Kidney capillary endothelial cell (primary cell): ENCODE results near the gene BCAS3.

Source experiments
- DNase-seq: peaks from one replicate; pipeline ENCODE4 v3.0.0-alpha.2; 2018; ENCODE audit warnings: low spot score

BCAS3 gene

DNA sequence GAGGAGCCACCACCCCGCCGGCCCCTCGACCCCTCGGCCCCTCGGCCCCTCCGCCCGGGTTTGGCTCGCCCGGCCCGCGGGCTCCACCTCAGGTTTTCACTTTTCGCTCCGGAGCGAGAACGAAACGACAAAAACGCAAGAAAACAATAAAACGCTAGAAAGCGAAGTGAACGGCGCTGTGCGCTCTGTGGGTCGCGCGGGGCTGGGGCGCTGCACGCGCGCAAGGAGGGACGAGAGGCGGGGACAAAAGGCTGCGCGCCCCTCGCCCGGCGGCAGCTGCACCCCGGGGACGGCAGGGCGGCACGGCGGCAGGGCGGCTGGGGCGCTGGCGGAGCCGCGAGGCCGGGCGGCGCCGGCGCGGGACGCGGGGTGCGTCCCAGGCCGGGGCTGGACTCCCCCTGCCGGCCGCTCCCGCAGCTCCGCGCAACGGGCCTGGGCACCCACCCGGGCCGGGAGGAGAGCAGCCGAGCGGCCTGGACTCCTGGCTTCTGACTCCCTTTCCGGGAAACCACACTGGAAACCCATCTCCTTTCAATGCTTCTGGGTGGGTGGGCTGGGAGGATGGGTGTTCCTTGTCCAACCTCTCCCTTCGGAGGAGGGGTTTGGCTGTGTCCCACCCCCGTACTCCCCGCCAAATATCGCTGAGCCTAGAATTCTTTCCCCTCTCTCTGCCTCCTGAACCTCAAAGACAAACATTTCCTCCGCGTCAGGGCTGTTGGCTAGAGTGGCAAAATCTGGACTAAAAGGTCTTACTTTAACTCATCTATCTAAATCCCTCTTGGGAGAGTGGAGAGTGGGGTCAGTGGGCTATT, 731.9 kb downstream of the BCAS3 start:
- no peak for DNase-seq

DNA sequence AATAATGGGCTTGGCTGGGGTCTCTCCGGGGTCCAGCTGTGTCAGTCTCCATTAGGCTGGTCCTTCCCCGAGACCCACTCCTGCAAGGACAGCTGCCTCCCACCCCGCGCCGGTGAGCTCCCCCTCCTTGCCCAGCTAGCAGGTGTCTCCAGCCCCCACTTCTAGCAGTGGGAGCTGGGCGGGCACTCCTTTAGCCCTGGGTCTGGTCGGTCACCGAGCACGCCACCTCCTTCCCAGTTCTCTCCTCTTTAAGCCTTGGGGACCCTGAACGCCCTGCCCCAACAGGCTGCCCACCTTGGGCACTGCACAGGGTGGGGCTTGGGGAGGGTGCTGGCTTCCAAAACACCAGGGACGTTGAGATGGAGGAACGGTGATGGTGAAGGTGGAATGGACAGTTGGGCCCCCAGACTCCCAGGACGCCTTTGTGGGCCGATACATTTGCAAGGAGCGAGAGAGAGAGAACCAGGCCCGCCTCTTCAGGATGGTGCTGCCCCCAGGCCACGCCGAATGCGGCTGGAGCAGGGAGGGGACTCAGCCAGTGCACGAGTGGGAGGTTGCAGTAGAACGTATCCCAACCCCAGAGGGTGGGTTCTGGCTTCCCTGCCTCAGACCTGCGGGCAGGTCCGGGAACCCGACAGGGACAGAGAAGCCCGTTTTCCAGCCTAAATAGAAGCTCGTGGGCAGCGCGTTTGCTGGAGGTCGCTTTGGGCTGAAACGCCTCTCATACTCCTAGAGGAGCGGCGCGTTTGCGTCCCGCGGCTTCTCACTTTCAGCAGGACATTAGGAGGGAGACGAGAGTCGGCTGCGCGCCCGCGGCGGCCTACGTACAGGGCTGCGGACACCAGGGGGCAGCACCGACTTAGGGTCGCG, 732.7 kb downstream of the BCAS3 start:
- DNase-seq, result peak; percentile 63

DNA sequence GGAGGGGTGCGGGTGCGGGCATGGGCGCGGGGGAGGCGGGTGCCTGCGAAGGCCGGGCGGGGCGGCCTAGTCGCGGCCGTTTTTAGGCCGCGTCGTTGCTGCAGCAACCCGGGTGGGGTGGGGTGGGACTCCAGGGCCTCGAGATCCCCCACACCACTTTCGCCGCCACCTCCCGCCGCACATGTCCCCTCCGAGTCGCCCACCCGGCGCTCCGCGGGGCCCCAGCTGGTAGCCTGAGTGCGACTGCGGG, 733.3 kb downstream of the BCAS3 start:
- DNase-seq, result no peak

DNA sequence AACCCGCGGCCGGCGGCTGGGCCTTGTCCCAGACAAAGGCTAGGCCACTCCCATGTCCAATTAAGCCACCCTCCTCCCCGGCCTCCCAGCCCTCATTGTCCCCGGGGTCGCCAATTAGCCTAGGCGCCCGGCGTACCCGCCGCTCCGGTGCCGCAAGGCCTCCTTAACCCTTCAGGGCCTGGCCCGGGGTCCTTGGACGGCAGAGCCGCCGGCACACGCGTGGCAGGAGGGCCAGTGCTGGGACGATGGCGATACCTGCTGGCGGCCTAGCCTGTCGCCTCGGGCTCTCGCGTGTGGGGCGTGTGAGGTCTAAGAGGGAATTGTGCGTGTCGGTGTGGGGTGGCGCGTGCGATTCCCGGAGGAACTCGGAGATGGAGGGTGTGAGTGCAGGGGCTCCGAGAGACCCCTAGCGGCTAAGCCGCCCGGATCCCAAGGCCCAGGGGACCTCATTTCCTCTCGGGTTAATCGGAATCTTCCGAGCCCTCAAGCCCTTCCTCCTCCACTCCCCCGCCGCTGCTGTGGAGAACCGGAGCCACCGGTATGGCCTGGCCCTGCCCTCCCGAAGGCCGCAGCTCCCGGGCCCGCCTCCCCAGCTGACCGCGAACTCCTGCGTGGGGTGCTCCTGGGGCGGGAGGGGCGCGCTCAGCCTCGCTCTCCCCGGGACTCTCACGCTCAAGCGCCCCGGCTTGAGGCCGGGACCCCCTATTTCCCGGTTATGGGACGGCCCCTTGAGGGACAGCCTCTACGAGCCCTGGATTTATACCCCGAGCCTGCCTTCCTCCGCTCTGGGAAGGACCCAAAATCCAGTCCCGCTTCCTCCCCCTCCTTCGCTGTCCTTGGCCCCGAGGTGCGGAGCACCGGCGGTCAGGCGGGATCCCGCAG, 733.9 kb downstream of the BCAS3 start:
- no peak for DNase-seq

DNA sequence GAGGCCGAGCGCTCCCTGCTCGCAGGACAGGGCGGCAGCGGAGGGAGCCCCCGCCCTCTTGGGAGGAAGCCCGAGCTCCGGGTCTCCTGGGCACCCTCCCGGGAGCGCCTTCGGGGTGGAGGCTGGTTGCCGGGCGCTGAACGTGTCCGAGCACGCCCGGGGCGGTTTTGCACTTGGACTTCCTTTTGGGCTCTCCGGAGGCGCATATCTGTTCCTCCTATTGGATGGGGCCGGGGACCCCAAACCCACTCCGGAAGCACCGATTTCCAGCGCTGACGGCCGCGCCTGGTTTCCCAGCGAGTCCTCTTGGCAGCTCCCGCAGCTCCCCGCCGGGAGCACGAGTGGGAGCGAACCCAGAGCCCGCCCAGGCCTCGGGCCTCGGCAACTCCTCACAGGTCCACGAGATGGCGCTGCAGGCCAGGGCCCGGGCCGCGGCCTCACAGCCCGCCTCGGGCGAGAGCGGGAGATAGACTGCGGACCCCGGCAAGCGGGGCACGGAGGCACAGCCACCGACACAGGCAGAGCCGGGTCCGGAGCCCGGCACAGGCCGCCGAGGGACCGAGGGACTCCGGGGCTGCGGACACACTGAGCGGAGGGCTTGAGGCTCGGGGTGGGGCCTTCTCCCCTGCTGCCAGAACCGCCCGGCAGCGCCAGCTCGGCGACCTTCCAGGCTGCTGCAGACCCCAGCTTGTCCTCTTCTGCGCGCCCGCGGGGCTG, 734.6 kb downstream of the BCAS3 start:
- DNase-seq, result peak; percentile 66

DNA sequence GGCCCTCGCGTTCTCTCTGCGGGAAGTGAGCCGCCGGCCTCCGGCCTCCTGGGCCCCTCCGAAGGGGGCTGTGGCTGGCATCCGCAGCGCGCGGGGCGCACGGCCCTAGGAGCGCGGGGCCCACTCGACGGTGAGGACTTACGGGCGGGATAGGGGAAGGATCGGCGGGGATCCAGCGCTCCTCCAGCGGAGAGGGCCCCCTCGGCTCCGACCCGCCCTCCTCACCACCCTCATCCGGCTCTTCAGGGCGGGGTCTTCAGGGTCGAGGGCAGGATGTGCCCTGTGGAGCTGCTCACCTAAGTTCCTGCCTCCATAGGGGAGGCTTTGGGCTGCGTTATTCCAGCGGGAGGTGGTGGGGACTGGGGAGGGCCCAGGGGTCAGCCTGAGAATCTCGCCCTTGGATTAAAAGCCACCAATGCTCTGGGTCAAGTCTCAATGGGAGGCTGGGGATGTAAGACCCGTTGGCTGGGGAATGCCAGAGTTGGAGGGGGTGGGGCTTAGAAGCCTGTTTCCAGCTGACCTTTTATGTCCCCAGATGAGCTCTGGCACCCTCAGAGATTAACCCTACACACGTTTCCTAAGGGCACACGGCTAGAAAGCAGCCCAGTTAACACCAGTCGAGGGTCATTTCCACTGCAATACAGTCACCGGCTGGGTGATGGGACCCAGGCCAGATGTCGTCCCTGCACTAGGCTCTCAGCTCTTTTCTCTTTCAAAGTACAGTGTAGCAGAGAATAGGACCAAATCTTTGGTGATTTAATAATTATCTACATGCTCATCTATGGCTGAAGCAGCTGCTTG, 735.4 kb downstream of the BCAS3 start:
- DNase-seq, result no peak

DNA sequence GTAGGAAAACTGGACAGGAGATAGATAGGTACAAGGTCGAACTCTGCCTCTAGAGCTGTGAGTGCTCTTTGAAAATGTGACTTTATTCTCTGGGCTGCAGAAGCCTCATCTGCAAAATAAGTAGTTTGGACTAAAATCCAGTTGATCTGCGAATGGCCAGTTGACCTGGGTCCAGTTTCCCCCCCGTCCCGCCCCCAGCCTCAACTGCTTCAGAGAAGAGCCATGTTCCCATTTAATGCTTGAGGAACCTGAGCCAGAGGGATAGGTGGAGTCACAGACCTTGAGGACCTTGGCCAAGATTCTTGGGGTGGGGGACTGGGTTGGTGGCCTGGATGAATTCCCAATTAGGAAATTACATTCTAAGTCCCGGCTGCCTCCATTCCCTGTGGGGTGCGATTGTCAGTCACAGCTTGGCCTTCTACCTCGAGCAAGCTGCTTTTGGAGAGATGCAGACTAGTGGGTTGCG, 736.0 kb downstream of the BCAS3 start:
- no peak for DNase-seq

DNA sequence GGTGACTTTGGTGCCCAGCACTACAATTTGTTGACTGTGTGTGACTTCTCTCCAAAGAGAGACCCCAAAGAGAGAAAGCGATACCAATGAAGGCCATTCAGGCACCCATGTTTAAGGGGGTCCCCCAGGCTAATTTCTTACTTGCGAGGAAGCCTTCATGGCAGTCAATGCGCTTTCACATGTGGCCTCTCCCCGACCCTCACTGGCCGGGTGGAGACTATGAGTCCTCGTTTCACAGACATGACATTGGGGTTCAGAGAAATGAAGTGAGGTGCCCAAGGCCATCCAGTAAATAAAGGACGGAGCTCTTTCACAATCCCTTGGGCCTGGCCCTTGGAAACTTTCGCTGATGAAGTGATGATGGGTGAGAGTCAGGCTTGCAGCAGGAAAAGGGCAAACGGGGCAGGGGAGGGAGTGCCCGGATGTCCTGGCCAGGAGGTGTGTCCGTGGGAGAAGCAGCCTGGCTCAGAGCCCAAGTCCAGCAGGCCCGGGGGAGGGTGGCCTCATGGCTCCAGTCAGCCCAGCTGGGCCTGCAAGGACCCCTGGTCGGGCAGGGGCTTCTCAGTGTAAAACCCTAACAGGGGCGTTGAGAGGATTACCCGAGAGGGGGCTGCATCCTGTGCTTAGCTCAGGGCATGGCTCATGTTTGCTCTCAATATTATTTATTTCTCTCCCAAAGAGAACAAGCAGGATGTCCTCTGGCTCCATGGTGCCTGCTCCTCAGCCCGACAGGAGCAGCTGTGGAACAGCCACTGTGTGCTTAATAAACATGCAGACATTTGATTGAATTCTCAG, 736.7 kb downstream of the BCAS3 start:
- no peak for DNase-seq

DNA sequence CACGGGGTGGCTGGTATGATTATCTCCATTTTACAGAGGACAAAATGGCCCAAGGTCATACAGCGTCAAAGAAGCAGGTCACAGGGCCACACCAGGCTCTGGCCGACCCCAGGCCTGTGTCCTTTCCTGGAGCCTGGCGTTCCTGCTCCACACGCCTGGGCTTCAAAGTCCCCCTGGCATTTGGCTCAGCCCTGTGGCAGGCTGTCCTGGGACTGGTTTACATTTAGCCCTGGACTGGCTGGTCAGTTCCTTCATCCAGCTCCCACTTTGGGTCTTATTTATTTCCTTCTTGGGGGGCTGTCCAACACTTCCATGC, 737.2 kb downstream of the BCAS3 start:
- DNase-seq, result no peak

DNA sequence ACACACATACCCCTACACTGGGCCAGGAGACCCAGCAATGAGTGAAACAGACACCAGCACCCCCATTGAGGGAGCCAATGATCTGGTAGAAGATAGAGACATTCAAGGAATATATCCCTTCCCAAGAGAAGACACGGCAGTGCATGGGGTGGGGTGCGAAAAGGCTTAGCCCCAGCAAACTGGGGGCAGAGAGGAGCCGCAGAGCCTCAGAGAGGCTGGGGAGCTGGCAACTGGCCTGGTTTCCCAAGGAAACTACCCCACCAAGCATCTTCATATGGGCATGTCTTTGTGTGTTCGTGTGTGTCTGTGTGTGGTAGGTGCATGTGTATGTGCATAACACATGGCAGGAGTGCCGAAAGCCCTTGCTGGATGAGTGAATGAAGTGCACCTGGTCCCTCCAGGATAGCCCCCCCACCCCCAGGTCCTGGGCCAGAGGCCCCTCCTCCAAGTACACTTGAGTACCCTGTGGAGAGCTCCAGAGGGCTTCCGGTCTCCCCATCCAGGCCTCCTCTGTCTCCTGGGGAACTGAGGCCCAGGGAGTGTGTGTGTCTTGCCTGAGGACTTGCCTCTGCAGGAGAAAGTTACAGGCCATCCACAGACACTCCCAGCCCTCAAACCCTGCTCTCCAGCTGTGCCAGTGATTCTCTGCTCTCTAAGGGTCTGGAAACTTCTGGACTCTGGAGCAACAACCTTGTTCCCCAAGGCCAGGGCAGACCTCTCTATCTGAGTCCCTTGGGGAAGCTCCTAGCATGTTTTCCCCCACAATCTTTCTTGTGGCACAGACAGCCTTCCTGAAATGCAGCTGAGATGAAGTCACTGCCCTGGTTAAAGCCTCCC, 737.9 kb downstream of the BCAS3 start:
- no peak for DNase-seq

DNA sequence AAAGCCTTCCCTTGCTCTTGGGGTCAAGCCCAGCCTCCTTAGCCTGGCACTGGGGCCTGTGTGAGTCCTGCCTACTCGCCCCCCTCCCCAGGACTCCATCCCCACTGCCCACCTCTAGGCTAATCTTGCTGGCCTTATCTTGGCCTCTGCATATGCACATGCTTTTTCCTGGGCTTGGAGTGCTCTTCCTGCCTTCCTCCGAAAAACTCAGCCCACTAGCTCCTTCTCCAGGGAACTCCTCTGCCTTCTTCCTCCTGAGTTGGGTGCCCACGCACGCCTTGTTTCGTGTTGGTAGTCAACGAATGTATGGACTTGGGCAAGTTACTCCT, 738.5 kb downstream of the BCAS3 start:
- DNase-seq, result no peak

DNA sequence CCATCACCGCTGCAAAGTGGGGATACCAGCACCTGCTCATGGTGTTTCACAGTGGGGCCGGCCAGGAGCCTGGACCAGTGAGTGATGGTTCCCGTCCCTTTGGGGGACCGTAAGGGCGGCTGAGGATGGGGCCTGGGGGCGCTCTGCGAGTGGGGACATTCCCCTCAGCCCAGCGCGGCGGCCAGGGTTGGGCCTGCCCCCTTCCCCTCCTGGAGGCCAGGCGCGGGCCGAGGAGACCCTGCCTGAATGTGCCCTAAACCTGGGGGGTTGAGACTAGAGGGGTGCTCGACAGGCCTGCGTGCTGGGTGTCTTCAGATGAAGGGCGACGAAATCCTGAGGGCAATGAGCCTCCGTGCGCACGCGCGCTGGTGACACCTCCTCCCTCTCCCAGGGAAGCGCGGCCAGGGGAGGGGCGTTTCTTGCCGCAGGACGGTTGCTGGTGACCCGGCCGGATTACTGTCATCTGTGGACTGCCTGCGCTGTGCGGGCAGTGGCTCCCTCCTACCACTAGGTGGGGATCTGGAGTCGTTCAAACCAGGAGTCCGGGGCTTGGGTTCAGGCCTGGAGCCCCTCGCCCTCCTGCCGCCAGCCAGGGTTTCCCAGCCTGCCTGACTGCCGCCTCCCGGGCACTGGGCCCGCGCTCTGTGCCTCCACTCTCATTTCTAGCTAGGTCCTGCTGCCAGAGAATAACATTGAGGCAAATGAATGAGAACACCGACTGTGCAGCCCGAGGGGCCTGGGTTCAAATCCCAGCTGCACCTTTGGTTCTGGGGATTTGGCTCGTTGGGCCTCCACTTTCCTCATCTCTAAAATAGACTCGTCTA, 739.1 kb downstream of the BCAS3 start:
- peak; percentile 79 for DNase-seq

DNA sequence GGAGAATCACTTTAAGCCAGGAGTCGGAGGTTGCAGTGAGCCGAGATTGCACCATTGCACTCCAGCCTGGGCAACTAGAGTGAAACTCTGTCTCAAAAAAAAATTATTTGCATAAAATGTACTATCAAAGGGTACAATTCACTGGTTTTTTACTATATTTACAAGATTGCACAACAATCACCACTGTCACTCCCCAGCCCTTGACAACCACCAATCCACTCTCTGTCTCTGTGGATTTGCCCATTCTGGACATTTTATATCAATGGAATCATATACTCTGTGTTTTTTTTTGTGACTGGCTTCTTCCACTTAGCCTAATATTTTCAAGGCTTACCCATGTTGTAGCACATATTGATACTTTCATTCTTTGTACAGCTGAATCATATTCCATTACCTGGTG, 740.8 kb downstream of the BCAS3 start:
- no peak for DNase-seq

DNA sequence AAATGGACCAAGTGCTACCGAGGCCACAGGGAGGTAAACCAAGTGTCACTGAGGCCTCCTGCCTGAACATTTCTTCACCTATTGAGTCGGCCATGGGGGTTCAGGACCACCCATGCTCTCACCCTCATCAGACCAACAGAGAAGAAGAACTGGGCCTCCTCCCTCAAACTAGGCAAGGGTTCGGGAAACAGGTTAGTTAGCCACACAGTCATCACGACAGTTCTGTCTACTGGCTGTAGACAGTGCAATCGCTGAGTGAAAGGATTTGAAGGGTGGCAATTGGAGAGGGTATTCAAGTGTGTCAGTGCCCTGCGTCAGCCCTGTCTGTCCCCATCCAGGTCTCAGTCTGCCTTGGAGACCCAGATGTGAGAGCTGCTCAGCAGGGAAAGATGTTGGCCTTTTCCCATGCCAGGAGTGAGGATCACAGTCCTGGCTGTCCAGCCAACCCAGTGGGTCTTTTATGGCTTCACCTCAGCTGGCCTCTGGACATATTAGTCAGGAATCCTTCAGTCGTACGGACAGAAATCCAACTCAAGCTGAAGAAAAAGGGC, 741.9 kb downstream of the BCAS3 start:
- DNase-seq, result no peak

DNA sequence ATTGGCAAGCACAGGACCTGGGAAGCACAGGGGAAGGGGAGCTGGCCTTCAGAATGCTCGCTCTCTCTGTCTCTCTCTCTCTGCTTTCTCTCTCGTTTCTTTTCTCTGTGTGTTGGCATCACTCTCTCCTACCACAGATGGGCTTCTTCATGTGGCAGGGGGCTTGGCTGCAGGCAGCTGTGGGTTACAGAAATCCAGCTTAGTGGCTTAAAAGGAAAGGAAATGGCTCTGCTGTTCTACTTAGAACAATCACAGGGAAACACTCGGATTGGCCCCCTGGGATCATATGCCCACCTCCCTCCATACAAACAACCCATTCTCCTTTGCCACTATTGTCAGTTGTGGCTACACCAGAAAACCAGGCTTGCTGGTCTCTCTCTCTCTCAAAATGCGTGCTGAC, 742.4 kb downstream of the BCAS3 start:
- DNase-seq, result no peak

DNA sequence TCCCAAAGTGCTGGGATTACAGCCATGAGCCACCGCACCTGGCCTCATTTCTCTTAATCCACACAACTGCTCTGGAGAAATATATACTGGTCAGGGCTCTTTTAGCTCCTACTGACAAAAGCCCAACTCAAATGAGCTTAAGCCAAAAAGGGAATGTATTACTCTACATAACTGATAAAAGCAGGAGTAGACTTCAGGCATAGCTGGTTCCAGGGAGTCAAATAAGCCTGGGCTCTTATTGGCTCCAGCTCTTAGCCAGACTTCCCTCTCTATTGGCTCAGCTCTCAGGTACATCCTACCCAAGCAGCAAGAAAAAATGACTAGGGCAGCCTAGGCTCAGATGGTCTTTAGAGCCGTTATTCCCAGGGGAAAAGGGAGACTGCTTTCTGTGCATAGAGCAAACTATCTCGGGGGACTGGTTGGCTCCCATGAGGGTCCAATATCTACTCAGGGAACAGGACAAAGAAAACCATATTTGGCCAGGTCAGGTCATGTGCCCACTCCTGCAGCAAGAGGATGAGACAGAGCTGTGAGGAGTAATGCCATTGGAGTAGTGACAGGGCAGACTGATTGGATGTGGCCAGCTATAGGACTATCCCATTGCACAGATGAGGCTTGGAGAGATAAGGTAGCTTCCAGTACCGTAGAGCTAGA, 743.2 kb downstream of the BCAS3 start:
- DNase-seq, result no peak

DNA sequence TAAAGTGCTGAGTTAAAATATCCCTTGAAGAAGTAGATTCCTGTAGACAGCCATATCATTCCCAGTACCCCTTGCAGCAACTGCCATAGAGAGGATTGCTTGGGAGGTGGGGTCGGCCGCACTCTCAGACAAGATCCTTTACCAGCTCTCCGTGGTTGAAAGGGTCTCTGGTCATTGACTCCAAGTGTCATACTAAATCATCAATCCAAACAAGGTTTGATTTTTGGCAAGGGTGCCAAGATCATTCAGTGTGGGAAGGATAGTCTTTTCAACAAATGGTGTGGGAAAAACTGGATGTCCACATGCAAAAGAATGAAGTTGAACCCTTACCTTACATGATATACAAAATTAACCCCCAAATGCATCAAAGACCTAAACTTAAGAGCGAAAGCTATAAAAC, 743.8 kb downstream of the BCAS3 start:
- no peak for DNase-seq
